ENCODE measurements around the gene COMMD3.

COMMD3 gene

DNA sequence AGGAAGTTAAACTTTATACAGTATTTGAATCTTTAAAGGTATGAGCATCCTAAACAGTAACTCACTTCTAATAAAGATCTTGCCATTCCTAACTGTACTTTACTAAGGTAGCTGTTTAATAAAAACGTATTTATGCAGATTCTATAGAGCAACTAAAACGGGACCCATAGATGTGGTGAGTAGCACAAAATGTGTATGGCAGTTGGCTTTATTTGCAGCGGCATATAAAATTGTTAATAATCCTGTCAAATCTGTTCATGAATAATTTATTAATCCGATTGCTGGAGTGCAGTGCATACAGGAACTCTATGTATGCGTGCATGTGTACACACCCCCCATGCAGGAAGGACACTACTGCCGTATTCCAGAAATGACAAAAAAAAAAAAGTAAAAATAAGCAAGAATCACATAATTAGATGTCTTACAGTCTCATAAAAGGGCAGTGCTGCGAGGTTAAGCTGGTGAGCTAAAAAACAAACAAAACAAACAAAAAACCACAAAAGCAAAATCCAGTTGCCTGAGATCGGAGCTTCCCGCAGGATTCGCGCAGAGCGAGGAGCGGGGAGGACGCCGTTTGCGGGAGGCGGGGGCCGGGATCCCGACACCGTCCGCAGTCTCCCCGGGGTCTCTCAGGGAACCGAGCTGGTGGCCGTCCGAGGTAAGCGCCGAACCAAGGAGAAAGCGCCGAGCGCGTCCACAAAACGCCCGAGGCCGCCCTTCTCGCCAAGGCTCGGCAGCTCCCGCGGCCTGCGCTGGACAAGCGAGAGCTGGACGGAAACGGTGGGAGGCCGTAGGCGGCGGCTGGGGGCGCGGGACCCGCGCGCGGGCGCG lies 518 bp upstream of the COMMD3 start:
- H3K4me2 ChIP-seq (ENCODE audit: insufficient read depth, low read length) = peak overlapping the region; percentile 96
- peaks cover 44% of the 10 kb centered on the region for H3K4me1 ChIP-seq (ENCODE audit: insufficient read depth, low read length)
- H4K20me1 ChIP-seq (ENCODE audit: insufficient read depth, low read length) = peaks cover 2% of the 10 kb centered on the region; the same call in 1 of the 2 replicates
- no peaks in the 10 kb centered on the region for H3K9me3 ChIP-seq (ENCODE audit: insufficient read depth, low read length, severe bottlenecking)
- no peaks in the 10 kb centered on the region for H3K36me3 ChIP-seq (ENCODE audit: insufficient read depth, low read length)
- peak overlapping the region; percentile 87 for H2AFZ ChIP-seq (ENCODE audit: low read depth, low read length)
- H3K9ac ChIP-seq (ENCODE audit: low read depth, low read length) = peak overlapping the region; percentile 77
- peaks cover 35% of the 10 kb centered on the region for H3K27me3 ChIP-seq (ENCODE audit: insufficient read depth, low read length, poor library complexity)
- H3K79me2 ChIP-seq (ENCODE audit: insufficient read depth, low read length) = peaks cover 20% of the 10 kb centered on the region
- TF ChIP-seq EZH2 (IDR thresholded peaks at IDR 0.05; ENCODE audit: borderline replicate concordance, low read depth, low read length, severe bottlenecking) = peak; percentile 84
- TF ChIP-seq, protein P1, sequence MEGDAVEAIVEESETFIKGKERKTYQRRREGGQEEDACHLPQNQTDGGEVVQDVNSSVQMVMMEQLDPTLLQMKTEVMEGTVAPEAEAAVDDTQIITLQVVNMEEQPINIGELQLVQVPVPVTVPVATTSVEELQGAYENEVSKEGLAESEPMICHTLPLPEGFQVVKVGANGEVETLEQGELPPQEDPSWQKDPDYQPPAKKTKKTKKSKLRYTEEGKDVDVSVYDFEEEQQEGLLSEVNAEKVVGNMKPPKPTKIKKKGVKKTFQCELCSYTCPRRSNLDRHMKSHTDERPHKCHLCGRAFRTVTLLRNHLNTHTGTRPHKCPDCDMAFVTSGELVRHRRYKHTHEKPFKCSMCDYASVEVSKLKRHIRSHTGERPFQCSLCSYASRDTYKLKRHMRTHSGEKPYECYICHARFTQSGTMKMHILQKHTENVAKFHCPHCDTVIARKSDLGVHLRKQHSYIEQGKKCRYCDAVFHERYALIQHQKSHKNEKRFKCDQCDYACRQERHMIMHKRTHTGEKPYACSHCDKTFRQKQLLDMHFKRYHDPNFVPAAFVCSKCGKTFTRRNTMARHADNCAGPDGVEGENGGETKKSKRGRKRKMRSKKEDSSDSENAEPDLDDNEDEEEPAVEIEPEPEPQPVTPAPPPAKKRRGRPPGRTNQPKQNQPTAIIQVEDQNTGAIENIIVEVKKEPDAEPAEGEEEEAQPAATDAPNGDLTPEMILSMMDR (IDR thresholded peaks at IDR 0.05; ENCODE audit: borderline replicate concordance, extremely low read depth, low read length, poor library complexity, severe bottlenecking) = no peak
- ATAC-seq (ENCODE audit: insufficient read depth, low read depth) (peak; percentile 5; the same call in 2 of the 3 replicates), DNase-seq (no peak)
- H3K27ac ChIP-seq (ENCODE audit: low read length) = peak overlapping the region; percentile 35
- peak overlapping the region; percentile 48 to 93; a peak in 3 of 4 replicates for H3K4me3 ChIP-seq (ENCODE audit: low read depth in 1 of 2, low read length in 2 of 2)

DNA sequence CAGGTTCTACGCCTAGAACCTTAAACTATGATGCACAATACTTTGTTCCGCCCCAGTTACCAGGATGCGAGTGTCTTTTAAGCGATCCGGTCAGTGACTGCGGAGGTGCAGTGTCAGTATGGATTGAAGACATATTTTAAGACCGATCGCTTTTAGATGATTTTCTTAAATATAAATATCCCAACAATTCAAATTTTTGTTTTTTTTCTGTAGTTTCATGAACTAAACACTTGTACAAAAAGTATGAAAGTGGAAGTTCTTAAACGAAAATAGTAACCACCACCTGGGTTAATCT lies 835 bp downstream of the COMMD3 start:
- peaks cover 26% of the 10 kb centered on the region for H3K79me2 ChIP-seq (ENCODE audit: insufficient read depth, low read length)
- no peaks in the 10 kb centered on the region for H3K36me3 ChIP-seq (ENCODE audit: insufficient read depth, low read length)
- H3K27ac ChIP-seq (ENCODE audit: low read length) = peak overlapping the region; percentile 85
- peaks cover 1% of the 10 kb centered on the region for H3K9me3 ChIP-seq (ENCODE audit: insufficient read depth, low read length, severe bottlenecking)
- peak overlapping the region; percentile 74 to 93 for H3K4me3 ChIP-seq (ENCODE audit: low read depth in 1 of 2, low read length in 2 of 2)
- H3K27me3 ChIP-seq (ENCODE audit: insufficient read depth, low read length, poor library complexity) = peaks cover 37% of the 10 kb centered on the region
- peak overlapping the region; percentile 95 for H2AFZ ChIP-seq (ENCODE audit: low read depth, low read length)
- peaks cover 2% of the 10 kb centered on the region for H4K20me1 ChIP-seq (ENCODE audit: insufficient read depth, low read length)
- H3K9ac ChIP-seq (ENCODE audit: low read depth, low read length) = peak overlapping the region; percentile 77
- peak overlapping the region; percentile 96 for H3K4me2 ChIP-seq (ENCODE audit: insufficient read depth, low read length)
- DNase-seq (no peak), ATAC-seq (ENCODE audit: insufficient read depth, low read depth) (no peak)
- H3K4me1 ChIP-seq (ENCODE audit: insufficient read depth, low read length) = peaks cover 45% of the 10 kb centered on the region
- TF ChIP-seq, protein P1 (IDR thresholded peaks at IDR 0.05; ENCODE audit: borderline replicate concordance, extremely low read depth, low read length, poor library complexity, severe bottlenecking) = no peak
- TF ChIP-seq EZH2 (IDR thresholded peaks at IDR 0.05; ENCODE audit: borderline replicate concordance, low read depth, low read length, severe bottlenecking) = no peak

DNA sequence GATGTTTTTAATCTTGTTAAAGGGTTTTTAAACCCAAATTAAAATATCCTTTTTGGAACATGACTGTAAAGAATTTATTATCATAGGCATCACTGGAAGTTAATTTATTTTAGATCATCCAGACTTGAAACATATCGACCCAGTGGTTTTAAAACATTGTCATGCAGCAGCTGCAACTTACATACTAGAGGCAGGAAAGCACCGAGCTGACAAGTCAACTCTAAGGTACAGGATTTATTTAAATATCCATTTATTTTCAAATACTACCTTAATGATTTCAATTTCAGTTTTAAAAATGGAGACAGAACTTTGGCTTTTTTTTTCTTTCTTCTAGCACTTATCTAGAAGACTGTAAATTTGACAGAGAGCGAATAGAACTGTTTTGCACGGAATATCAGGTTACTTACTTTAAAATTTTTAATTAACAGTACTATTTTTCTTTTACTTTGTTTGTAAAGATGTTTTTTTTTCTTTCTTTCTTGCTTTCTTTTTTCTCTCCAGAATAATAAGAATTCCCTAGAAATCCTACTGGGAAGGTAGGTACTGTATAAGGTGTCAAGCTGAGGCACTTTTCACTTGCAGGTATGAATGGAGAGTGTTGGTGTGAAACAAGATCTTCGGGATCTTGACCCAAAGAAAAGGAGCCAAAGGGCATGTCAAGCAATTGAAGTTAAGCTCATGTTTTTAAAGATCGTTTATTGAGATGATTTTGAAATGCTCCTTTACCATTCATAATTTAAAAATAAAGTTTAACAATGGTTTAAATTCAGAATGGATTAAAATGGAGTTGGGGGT lies 1.8 kb downstream of the COMMD3 start:
- Histone ChIP-seq H3K79me2 (ENCODE audit: insufficient read depth, low read length) (peaks cover 35% of the 10 kb centered on the region), H2AFZ (ENCODE audit: low read depth, low read length) (no peak overlapping the region), H3K4me3 (ENCODE audit: low read depth in 1 of 2, low read length in 2 of 2) (peak overlapping the region; percentile 74 to 93; a peak in 3 of 4 replicates), H3K9me3 (ENCODE audit: insufficient read depth, low read length, severe bottlenecking) (peaks cover 3% of the 10 kb centered on the region), H3K4me2 (ENCODE audit: insufficient read depth, low read length) (peak overlapping the region; percentile 96), H3K27me3 (ENCODE audit: insufficient read depth, low read length, poor library complexity) (peaks cover 44% of the 10 kb centered on the region), H3K27ac (ENCODE audit: low read length) (no peak overlapping the region), H3K9ac (ENCODE audit: low read depth, low read length) (peak overlapping the region; percentile 77; the same call in 1 of the 2 replicates), H4K20me1 (ENCODE audit: insufficient read depth, low read length) (peaks cover 8% of the 10 kb centered on the region), H3K4me1 (ENCODE audit: insufficient read depth, low read length) (peaks cover 54% of the 10 kb centered on the region), H3K36me3 (ENCODE audit: insufficient read depth, low read length) (no peaks in the 10 kb centered on the region)
- DNase-seq (no peak), ATAC-seq (ENCODE audit: insufficient read depth, low read depth) (no peak)
- TF ChIP-seq, protein P1 (IDR thresholded peaks at IDR 0.05; ENCODE audit: borderline replicate concordance, extremely low read depth, low read length, poor library complexity, severe bottlenecking) = no peak
- TF ChIP-seq EZH2 (IDR thresholded peaks at IDR 0.05; ENCODE audit: borderline replicate concordance, low read depth, low read length, severe bottlenecking) = no peak

Measured in DND-41 (cell line).